GM12878 (cell line): Measurements from ENCODE around the gene GALNT6. TPM values are rescaled to one million over a fixed set of nuclear protein-coding genes. Genes with fewer than 3 reads are reported as not detected.
A peak's percentile ranks its signal among the peaks of the same experiment; 100 is the strongest.

ENCODE experiments used
- ATF2 ChIP-seq: IDR thresholded peaks from 2 replicates; pipeline ENCODE4 v1.6.1; 2012; ENCODE audit warnings: low read length, inconsistent platforms
- BCL3 ChIP-seq: IDR thresholded peaks from 2 replicates; pipeline ENCODE4 v1.6.1; 2011; ENCODE audit warnings: borderline replicate concordance, low read depth, mild to moderate bottlenecking, moderate library complexity, low read length; ENCODE audit not compliant: insufficient read depth, poor library complexity, severe bottlenecking
- CBX5 ChIP-seq: sonication (generic); IDR thresholded peaks from 2 replicates; pipeline ENCODE4 v1.6.1; 2016; ENCODE audit warnings: low read depth, moderate library complexity, mild to moderate bottlenecking, inconsistent platforms
- CHD1 ChIP-seq: IDR thresholded peaks from 2 replicates; pipeline ENCODE4 v1.6.1; 2012; ENCODE audit warnings: low read depth, low read length, improper control_type of control experiment
- GABPA ChIP-seq: IDR thresholded peaks from 2 replicates; pipeline ENCODE4 v1.6.1; 2014; ENCODE audit warnings: antibody characterized with exemption, low read depth, mild to moderate bottlenecking, inconsistent platforms
- PRDM15 ChIP-seq: fragments of 450-650 bp; formaldehyde crosslinking; IDR thresholded peaks from 2 replicates; pipeline ENCODE4 v1.4.0; 2020; ENCODE audit warnings: mild to moderate bottlenecking, moderate library complexity
- SMC3 ChIP-seq: IDR thresholded peaks from 2 replicates; pipeline ENCODE4 v1.6.1; 2011; ENCODE audit warnings: low read length, improper control_type of control experiment, borderline replicate concordance
- TCF3 ChIP-seq: IDR thresholded peaks from 2 replicates; pipeline ENCODE4 v1.6.1; 2012; ENCODE audit warnings: low read depth, mild to moderate bottlenecking, low read length, borderline replicate concordance; ENCODE audit not compliant: insufficient read depth
- ZBTB33 ChIP-seq: fragments of 450-650 bp; IDR thresholded peaks from 2 replicates; pipeline ENCODE4 v1.6.1; 2017; ENCODE audit warnings: mild to moderate bottlenecking
- ZNF24 ChIP-seq: fragments of 450-650 bp; IDR thresholded peaks from 2 replicates; pipeline ENCODE4 v1.6.1; 2017; ENCODE audit warnings: antibody characterized with exemption, mild to moderate bottlenecking
- ZNF622 ChIP-seq: fragments of 450-650 bp; IDR thresholded peaks from 2 replicates; pipeline ENCODE4 v1.6.1; 2017; ENCODE audit warnings: mild to moderate bottlenecking, inconsistent platforms
- ZNF687 ChIP-seq: fragments of 450-650 bp; IDR thresholded peaks from 2 replicates; pipeline ENCODE4 v1.6.1; 2017; ENCODE audit warnings: mild to moderate bottlenecking, moderate library complexity
- polyA plus RNA-seq, 11 experiments: library from polyadenylated mRNA; depleted of rRNA in 4 of 11; unstranded in 6 of 11; stranded (reverse) in 5 of 11; fragments of >200 nt; fragmentation: Nextera tagmentation in 4 of 11; fragmentation: Illumina TruSeq in 1 of 11; extraction: Ambion mirVana in 4 of 11; extraction: Trizol in 1 of 11; gene quantifications; 1 replicate in 1 of 11; 2 replicates in 10 of 11; pipeline versions ENCODE4 v1.2.1 to v1.2.3, GENCODE V29; 2011 to 2016; ENCODE audit warnings: inconsistent platforms in 2 of 11, missing spikeins in 2 of 11, low read depth in 1 of 11
- total RNA-seq, 4 experiments: library from RNA; depleted of rRNA in 3 of 4; stranded (reverse); fragments of >200 nt in 3 of 4; fragmentation: Illumina TruSeq in 1 of 4; extraction: Trizol in 1 of 4; gene quantifications; 2 replicates each; pipeline versions ENCODE4 v1.2.1 to v1.2.3, GENCODE V29; 2013 to 2021
- TF ChIP-seq, protein P1 (sequence below): fragments of 150-350 bp; IDR thresholded peaks from 2 replicates; pipeline ENCODE4 v1.6.1; 2014; ENCODE audit warnings: mild to moderate bottlenecking, low read depth, low read length

GALNT6 gene
- total and polyA plus RNA-seq, 10 of the 15 experiments (the other 5 are each of a cell fraction or from before 2014, with no cell fraction given): 6.6 to 40.4 (median 23.7) TPM

- TF ChIP-seq ZBTB33: 0 out of 2 replicates have a peak, but pooled peaks have one; percentile 24
- no peak for TF ChIP-seq ZNF622
- TF ChIP-seq SMC3: no peak
- TF ChIP-seq ZNF687: peak; percentile 97; the same call in 1 of the 2 replicates
- 0 out of 2 replicates have a peak, but pooled peaks have one; percentile 58 for TF ChIP-seq CBX5
- peak; percentile 64 for TF ChIP-seq BCL3
- no peak for TF ChIP-seq ATF2
- no peak for TF ChIP-seq CHD1
- peak; percentile 70; the same call in 1 of the 2 replicates for TF ChIP-seq TCF3
- TF ChIP-seq, protein P1, sequence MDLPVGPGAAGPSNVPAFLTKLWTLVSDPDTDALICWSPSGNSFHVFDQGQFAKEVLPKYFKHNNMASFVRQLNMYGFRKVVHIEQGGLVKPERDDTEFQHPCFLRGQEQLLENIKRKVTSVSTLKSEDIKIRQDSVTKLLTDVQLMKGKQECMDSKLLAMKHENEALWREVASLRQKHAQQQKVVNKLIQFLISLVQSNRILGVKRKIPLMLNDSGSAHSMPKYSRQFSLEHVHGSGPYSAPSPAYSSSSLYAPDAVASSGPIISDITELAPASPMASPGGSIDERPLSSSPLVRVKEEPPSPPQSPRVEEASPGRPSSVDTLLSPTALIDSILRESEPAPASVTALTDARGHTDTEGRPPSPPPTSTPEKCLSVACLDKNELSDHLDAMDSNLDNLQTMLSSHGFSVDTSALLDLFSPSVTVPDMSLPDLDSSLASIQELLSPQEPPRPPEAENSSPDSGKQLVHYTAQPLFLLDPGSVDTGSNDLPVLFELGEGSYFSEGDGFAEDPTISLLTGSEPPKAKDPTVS: no peak
- no peak for TF ChIP-seq PRDM15
- no peak for TF ChIP-seq ZNF24
- TF ChIP-seq GABPA: no peak
Observed at GRCh38 chr12:51323966-51324895, 67.0 kb downstream of the GALNT6 start, which contains the start of gene BIN2 (continued).
